GM12874 (cell line): Measurements from ENCODE around the gene NIM1K.

Source experiments
- CTCF ChIP-seq: IDR thresholded peaks from 2 replicates; pipeline ENCODE4 v1.5.1; 2011; ENCODE audit warnings: low read depth, mild to moderate bottlenecking, control low read depth, low read length, moderate library complexity; ENCODE audit not compliant: insufficient read depth

The NIM1K gene

GRCh38 chr5:43204958-43205357 is 12.9 kb downstream of the NIM1K start:
- TF ChIP-seq CTCF: no peak

- TF ChIP-seq CTCF: no peak
Observed at GRCh38 chr5:43207601-43208000, 15.6 kb downstream of the NIM1K start.

- no peak for TF ChIP-seq CTCF
Observed at GRCh38 chr5:43208658-43209057, 16.6 kb downstream of the NIM1K start.

- no peak for TF ChIP-seq CTCF
Observed at GRCh38 chr5:43209060-43209459, 17.0 kb downstream of the NIM1K start.

- no peak for TF ChIP-seq CTCF
Observed at GRCh38 chr5:43209833-43210232, 17.8 kb downstream of the NIM1K start.

GRCh38 chr5:43210570-43210969 is 18.5 kb downstream of the NIM1K start:
- TF ChIP-seq CTCF: no peak

GRCh38 chr5:43213951-43214350 is 21.9 kb downstream of the NIM1K start:
- no peak for TF ChIP-seq CTCF

GRCh38 chr5:43215073-43215631 is 23.1 kb downstream of the NIM1K start:
- no peak for TF ChIP-seq CTCF
